GM12864 (cell line): Measurements from ENCODE around the gene SRRM2.

Source experiments
- DNase-seq: peaks from one replicate; pipeline ENCODE4 v3.0.0-alpha.2; 2011; ENCODE audit warnings: low read depth
- H3K4me3 ChIP-seq: 2 replicates; pipeline ENCODE4 v1.5.1; 2011; ENCODE audit warnings: mild to moderate bottlenecking, low read depth, low read length, control low read depth
- TF ChIP-seq, protein P1 (sequence below): IDR thresholded peaks from 2 replicates; pipeline ENCODE4 v1.5.1; 2011; ENCODE audit warnings: low read depth, mild to moderate bottlenecking, moderate library complexity, low read length, control low read depth, inconsistent platforms; ENCODE audit errors: missing control alignments

SRRM2 gene

DNA sequence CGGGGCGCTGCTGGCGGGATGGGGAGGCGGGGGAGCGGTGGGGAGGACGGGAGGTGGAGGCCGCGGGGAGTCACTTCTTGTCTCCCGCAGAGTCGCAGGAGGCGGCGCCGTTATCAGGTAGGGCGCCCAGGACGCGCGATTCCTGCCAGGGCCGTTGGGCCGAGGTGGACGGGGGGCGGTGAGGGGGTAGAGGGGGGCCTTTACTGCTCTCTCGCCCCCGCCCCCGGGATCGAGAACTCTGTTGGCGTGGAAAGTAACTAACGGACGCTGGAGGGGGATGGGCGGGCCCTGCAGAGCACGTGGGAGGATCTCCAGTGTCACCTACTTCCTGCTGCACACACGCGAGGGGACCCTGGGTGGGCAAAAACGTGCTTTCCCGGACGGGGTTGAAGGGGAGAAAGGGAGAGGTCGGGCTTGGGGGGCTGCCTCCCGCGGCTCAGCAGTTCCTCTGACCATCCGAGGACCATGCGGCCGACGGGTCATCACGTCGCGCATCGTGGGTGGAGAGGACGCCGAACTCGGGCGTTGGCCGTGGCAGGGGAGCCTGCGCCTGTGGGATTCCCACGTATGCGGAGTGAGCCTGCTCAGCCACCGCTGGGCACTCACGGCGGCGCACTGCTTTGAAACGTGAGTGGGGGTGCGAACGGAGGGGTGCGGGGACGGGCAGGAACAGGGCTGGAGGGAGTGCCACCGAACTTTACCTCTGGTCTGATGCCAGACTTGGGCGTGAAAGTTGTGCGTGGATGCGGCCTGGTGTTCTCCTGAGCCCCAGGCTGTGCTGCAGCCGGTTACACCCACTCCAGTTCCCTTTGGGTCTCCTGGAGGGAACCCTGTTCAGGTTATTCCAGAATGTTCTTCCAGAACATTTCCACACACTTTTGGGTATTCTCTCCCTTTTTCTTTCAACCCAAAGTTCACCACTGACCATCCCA, 65.2 kb downstream of the SRRM2 start:
- DNase-seq = no peak
- TF ChIP-seq, protein P1, sequence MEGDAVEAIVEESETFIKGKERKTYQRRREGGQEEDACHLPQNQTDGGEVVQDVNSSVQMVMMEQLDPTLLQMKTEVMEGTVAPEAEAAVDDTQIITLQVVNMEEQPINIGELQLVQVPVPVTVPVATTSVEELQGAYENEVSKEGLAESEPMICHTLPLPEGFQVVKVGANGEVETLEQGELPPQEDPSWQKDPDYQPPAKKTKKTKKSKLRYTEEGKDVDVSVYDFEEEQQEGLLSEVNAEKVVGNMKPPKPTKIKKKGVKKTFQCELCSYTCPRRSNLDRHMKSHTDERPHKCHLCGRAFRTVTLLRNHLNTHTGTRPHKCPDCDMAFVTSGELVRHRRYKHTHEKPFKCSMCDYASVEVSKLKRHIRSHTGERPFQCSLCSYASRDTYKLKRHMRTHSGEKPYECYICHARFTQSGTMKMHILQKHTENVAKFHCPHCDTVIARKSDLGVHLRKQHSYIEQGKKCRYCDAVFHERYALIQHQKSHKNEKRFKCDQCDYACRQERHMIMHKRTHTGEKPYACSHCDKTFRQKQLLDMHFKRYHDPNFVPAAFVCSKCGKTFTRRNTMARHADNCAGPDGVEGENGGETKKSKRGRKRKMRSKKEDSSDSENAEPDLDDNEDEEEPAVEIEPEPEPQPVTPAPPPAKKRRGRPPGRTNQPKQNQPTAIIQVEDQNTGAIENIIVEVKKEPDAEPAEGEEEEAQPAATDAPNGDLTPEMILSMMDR = no peak
- H3K4me3 ChIP-seq = no peak overlapping the region; the same call in 1 of the 2 replicates

DNA sequence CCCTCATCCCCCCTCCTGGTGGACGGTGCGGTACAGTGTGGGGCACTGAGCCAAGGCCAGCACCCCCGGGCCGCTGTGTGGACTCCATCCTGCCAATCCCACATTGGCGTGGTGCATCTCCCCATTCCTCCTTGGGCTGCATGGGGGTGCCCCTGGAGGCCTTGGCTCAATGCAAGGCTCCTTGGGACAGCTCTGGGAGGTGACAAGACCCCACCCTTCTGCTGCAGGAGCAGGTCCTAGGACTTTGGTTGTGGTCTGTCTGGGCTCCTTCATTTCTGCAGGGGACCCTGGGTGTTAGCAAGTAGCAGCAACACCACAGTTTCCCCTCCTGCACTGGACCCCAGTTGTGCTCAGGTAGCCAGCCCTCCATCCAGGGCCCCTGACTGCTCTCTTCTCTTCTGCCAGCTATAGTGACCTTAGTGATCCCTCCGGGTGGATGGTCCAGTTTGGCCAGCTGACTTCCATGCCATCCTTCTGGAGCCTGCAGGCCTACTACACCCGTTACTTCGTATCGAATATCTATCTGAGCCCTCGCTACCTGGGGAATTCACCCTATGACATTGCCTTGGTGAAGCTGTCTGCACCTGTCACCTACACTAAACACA, 65.9 kb downstream of the SRRM2 start:
- no peak overlapping the region for H3K4me3 ChIP-seq
- TF ChIP-seq, protein P1 = no peak
- DNase-seq = no peak

DNA sequence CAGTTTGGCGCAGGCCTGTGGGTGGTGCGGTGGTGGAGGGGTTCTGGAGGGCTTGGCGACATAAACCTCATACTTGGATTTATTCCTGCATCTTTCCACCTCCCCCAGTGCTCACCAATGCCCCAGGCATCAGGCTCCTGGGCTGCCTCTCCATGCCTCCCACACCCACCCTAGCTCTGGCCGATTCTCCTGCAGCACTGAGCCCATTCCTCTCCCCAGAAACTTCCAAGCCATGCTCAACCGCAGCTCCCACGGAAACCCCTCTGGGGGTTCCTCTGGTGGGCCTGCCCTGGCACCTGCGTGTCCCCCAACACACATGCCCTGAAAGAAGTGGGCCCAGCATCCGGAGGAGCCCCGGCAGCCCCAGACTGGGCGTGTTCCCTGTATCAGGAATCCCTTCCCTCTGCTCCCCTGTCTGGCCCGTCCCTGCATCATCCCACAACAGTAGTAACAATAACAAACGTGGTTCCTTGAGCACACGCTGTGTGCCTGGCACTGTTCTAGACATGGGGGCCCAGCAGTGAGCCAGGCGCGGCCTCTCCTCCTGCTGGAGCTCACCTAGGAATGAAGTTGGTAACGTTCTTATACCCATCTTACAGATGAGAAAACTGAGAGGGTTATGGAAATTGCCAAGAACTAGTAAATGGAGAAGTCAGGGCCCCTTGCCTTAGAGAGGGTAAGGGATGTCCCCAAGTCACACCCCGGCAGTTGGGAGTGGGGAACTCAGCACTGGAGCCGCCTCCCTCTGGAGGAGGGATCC, 66.9 kb downstream of the SRRM2 start:
- H3K4me3 ChIP-seq = no peak overlapping the region
- TF ChIP-seq, protein P1 = no peak
- no peak for DNase-seq

DNA sequence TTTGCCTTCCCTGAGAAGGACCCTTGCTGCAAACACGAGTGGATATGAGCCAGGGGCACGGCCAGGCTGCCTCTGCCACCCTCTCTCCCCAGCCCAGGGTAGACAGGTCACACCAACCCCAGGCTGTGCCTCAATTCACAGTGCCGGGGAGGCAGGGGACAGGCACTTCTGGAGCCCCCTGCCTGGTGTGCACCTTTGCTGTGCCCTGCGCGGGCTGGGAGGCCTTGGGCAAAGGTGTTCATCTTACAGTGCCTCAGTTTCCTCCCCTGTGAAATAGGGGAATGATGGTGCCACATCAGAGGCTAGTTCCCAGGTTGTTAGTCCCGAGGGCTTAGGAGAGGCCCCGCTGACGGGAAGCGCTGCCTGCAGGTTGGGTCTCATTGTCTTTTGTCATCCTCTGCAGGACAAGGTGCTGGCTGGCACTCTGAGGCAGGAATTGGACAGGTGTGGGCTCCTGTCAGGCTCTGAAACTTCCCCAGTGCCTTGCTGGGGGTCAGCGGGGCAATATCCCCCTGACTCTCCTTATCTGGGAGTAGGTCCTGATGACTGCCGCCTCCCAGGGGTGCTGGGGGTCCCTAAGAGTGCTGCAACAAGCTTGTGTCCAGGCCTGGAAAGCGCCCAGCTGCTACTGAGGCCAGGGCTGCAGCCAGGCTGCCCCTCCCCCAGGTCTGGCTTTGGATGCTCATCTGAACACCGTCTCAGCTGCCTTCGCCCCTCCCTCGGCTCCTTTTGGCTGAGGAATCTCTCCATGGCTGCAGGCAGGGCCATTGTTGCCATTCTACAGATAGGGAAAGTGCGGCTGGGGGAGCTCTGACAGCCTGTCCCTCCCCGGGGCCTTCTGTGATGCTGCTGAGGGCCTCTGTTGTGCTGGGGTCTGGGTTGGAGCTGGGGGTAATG, 67.7 kb downstream of the SRRM2 start:
- no peak overlapping the region for H3K4me3 ChIP-seq
- DNase-seq = no peak
- TF ChIP-seq, protein P1 = no peak
